SK-N-SH (cell line): ENCODE data around the gene ILDR1. TPM values are rescaled to one million over a fixed set of nuclear protein-coding genes. Genes with fewer than 3 reads are reported as not detected.

ENCODE experiments used
- CTCF ChIA-PET: fragments of 300-600, 350-600 bp; formaldehyde crosslinking; extraction: SDS; loops from one replicate; lab custom pipeline; 2021; lab: Yijun Ruan, JAX
- POLR2A ChIA-PET: fragments of 350-600 bp; sonication (Branson Sonifier 250); formaldehyde crosslinking; extraction: SDS; loops from one replicate; lab custom pipeline; 2020; ENCODE audit warnings: antibody characterized with exemption, inconsistent platforms; lab: Yijun Ruan, JAX
- DNase-seq: peaks from one replicate; pipeline ENCODE4 v3.0.0; 2012
- H2AFZ ChIP-seq: fragments of 200-600 bp; sonication (generic); 2 replicates; pipeline ENCODE4 v1.8.1; 2016; ENCODE audit warnings: antibody characterized with exemption, mild to moderate bottlenecking, low read depth
- H3F3A ChIP-seq: fragments of 200-600 bp; sonication (generic); replicated peaks from 2 replicates; pipeline ENCODE3; 2016; ENCODE audit warnings: antibody characterized with exemption, mild to moderate bottlenecking; ENCODE audit not compliant: insufficient read depth
- H3K27ac ChIP-seq, 2 experiments: fragments of 200-500 bp in 1 of 2; fragments of 200-600 bp in 1 of 2; sonication (Bioruptor generic) in 1 of 2; sonication (generic), shearing (Covaris generic) in 1 of 2; 2 replicates each; pipeline versions ENCODE4 v1.5.1 to v1.6.1; 2014 to 2016; ENCODE audit warnings: low read depth in 2 of 2, inconsistent platforms in 1 of 2, low read length in 1 of 2, mild to moderate bottlenecking in 1 of 2, mixed read lengths in 1 of 2
- H3K27me3 ChIP-seq: fragments of 200-600 bp; sonication (generic), shearing (Covaris generic); 2 replicates; pipeline ENCODE4 v1.6.1; 2016; ENCODE audit warnings: mixed run types; ENCODE audit not compliant: insufficient read depth
- H3K36me3 ChIP-seq, 2 experiments: fragments of 200-500 bp in 1 of 2; fragments of 200-600 bp in 1 of 2; sonication (Bioruptor generic) in 1 of 2; sonication (generic) in 1 of 2; replicated peaks in 1 of 2; 2 replicates each; pipeline versions ENCODE3 to v1.5.1; 2014 to 2016; ENCODE audit warnings: low read length in 1 of 2, mild to moderate bottlenecking in 1 of 2; ENCODE audit not compliant: insufficient read depth in 2 of 2, control insufficient read depth in 1 of 2
- H3K4me1 ChIP-seq, 2 experiments: fragments of 200-500 bp in 1 of 2; fragments of 200-600 bp in 1 of 2; sonication (Bioruptor generic) in 1 of 2; sonication (generic), shearing (Covaris generic) in 1 of 2; 2 replicates each; pipeline versions ENCODE4 v1.5.1 to v1.6.1; 2014 to 2016; ENCODE audit warnings: low read depth in 1 of 2, low read length in 1 of 2, mixed run types in 1 of 2; ENCODE audit not compliant: insufficient read depth in 2 of 2, control insufficient read depth in 1 of 2
- H3K4me2 ChIP-seq: fragments of 200-600 bp; sonication (generic), shearing (Covaris generic); 2 replicates; pipeline ENCODE4 v1.6.1; 2017; ENCODE audit warnings: mixed run types
- H3K4me3 ChIP-seq, 2 experiments: fragments of 200-500 bp in 1 of 2; fragments of 200-600 bp in 1 of 2; sonication (Bioruptor generic) in 1 of 2; sonication (generic), shearing (Covaris generic) in 1 of 2; 2 replicates each; pipeline versions ENCODE4 v1.5.1 to v1.8.1; 2014 to 2016; ENCODE audit warnings: low read depth in 2 of 2, inconsistent platforms in 1 of 2, low read length in 1 of 2, mild to moderate bottlenecking in 1 of 2, mixed read lengths in 1 of 2, moderate library complexity in 1 of 2
- H3K79me2 ChIP-seq: fragments of 200-600 bp; sonication (generic); 2 replicates; pipeline ENCODE4 v1.8.1; 2017; ENCODE audit warnings: mild to moderate bottlenecking; ENCODE audit not compliant: insufficient read depth
- H3K9ac ChIP-seq: fragments of 200-600 bp; sonication (generic); 2 replicates; pipeline ENCODE4 v1.6.1; 2017; ENCODE audit warnings: mixed run types
- H3K9me2 ChIP-seq: fragments of 200-600 bp; sonication (generic); 2 replicates; pipeline ENCODE4 v1.6.1; 2017; ENCODE audit warnings: mixed run types
- H3K9me3 ChIP-seq: fragments of 200-600 bp; sonication (generic); 2 replicates; pipeline ENCODE4 v1.6.1; 2017; ENCODE audit warnings: mixed run types, mild to moderate bottlenecking, moderate library complexity
- H4K20me1 ChIP-seq: fragments of 200-600 bp; sonication (generic); 2 replicates; pipeline ENCODE4 v1.6.1; 2017; ENCODE audit warnings: mild to moderate bottlenecking, mixed run types; ENCODE audit not compliant: insufficient read depth
- CHD2 ChIP-seq: fragments of 150-350 bp; IDR thresholded peaks from 2 replicates; pipeline ENCODE4 v1.6.1; 2018; ENCODE audit warnings: low read length; ENCODE audit not compliant: partially characterized antibody
- EZH2phosphoT487 ChIP-seq: fragments of 200-600 bp; sonication (generic); IDR thresholded peaks from 2 replicates; pipeline ENCODE4 v1.6.1; 2017; ENCODE audit warnings: low read depth, mixed run types, mild to moderate bottlenecking, antibody characterized with exemption, moderate library complexity, borderline replicate concordance
- FOSL2 ChIP-seq: IDR thresholded peaks from 2 replicates; pipeline ENCODE4 v1.4.0; 2012; ENCODE audit warnings: low read depth, mild to moderate bottlenecking, moderate library complexity, borderline replicate concordance
- FOXJ3 ChIP-seq: sonication (generic); formaldehyde crosslinking; IDR thresholded peaks from 2 replicates; pipeline ENCODE4 v1.5.1; 2020; ENCODE audit warnings: mild to moderate bottlenecking, missing genetic modification reagents
- FOXM1 ChIP-seq: IDR thresholded peaks from 2 replicates; pipeline ENCODE4 v1.4.0; 2012; ENCODE audit warnings: low read depth, mild to moderate bottlenecking
- IRF3 ChIP-seq: fragments of 150-350 bp; IDR thresholded peaks from 2 replicates; pipeline ENCODE4 v1.6.1; 2016; ENCODE audit warnings: mild to moderate bottlenecking, low read depth, low read length
- JUND ChIP-seq: IDR thresholded peaks from 2 replicates; pipeline ENCODE4 v1.4.0; 2012
- NRF1 ChIP-seq: IDR thresholded peaks from 2 replicates; pipeline ENCODE4 v1.6.1; 2012; ENCODE audit warnings: low read depth, mild to moderate bottlenecking, low read length
- PBX3 ChIP-seq: IDR thresholded peaks from 2 replicates; pipeline ENCODE4; 2012
- REST ChIP-seq: IDR thresholded peaks from 2 replicates; pipeline ENCODE4 v1.6.1; 2012; ENCODE audit warnings: mild to moderate bottlenecking, low read depth, low read length, moderate library complexity
- TCF12 ChIP-seq: IDR thresholded peaks from 2 replicates; pipeline ENCODE4 v1.4.0; 2012
- TEAD4 ChIP-seq: IDR thresholded peaks from 2 replicates; pipeline ENCODE4 v1.4.0; 2012; ENCODE audit warnings: mild to moderate bottlenecking, borderline replicate concordance; ENCODE audit not compliant: insufficient read depth
- USF1 ChIP-seq: IDR thresholded peaks from 2 replicates; pipeline ENCODE4 v1.4.0; 2012; ENCODE audit warnings: low read depth, borderline replicate concordance
- USF2 ChIP-seq: fragments of 150-350 bp; IDR thresholded peaks from 2 replicates; pipeline ENCODE4 v1.6.1; 2017; ENCODE audit warnings: antibody characterized with exemption, low read length, low read depth, borderline replicate concordance
- WGBS: methylation state at CpG from one replicate; pipeline ENCODE4 v1.1.6; 2017; ENCODE audit warnings: low lambda C conversion rate; 5-methylcytosine and 5-hydroxymethylcytosine counted together
- polyA plus RNA-seq, 3 experiments: library from polyadenylated mRNA; depleted of rRNA; stranded (reverse); fragments of >200 nt; gene quantifications; 2 replicates each; pipeline ENCODE4 v1.2.3, GENCODE V29; 2012

The ILDR1 gene
- polyA plus RNA-seq (2012; rRNA removed), result 0.02 and 0.05 TPM in 2 replicates
- polyA plus RNA-seq (2012; cell fraction: cytosol; rRNA removed), result 0.01 TPM in 1 of 2 replicates, not detected in the other
- polyA plus RNA-seq (2012; cell fraction: nucleus; rRNA removed), result 0.04 and 0.05 TPM in 2 replicates

GRCh38 chr3:122021811-122022401 lies at the start of gene ILDR1:
Gene ILDR1 (minus strand): TSS chr3:122022247. CDS start chr3:122022077, 170 bp downstream.
- no peaks in the 10 kb centered on the region for H3K9me3 ChIP-seq
- no peaks in the 10 kb centered on the region; a peak in 1 of 4 replicates for H3K4me1 ChIP-seq
- WGBS, result 10% methylated on average over 23 of the region's 43 CpGs
- H3K36me3 ChIP-seq, result no peaks in the 10 kb centered on the region
- no peak within 1 kb of the TSS for H3K9ac ChIP-seq
- H3K4me2 ChIP-seq, result peak within 1 kb of the TSS; percentile 52; the same call in 1 of the 2 replicates
- H3K4me3 ChIP-seq, result peak within 1 kb of the TSS in 1 of 2 experiments; percentile 31; a peak in 3 of 4 replicates
- no peaks in the 10 kb centered on the region for H3F3A ChIP-seq
- CTCF ChIA-PET, result no interaction called here
- TF ChIP-seq FOXJ3 (CRISPR knock-in tag) (no peak), FOXM1 (no peak), IRF3 (no peak), USF2 (no peak), JUND (no peak), PBX3 (no peak), FOSL2 (no peak), USF1 (no peak), TEAD4 (no peak)
- POLR2A ChIA-PET, result interaction anchor here (0.6 to 0.7 kb wide), 2 partner anchors 75 to 573 kb away, joined by 3 to 4 read pairs; no protein-coding TSS in a partner anchor
- peak; percentile 35 for DNase-seq
- no peaks in the 10 kb centered on the region for H3K9me2 ChIP-seq
- H3K27ac ChIP-seq, result no peak within 1 kb of the TSS
- no peaks in the 10 kb centered on the region for H3K79me2 ChIP-seq
- no peak within 1 kb of the TSS for H2AFZ ChIP-seq
- no peaks in the 10 kb centered on the region for H3K27me3 ChIP-seq
- H4K20me1 ChIP-seq, result no peaks in the 10 kb centered on the region

- no peak overlapping the region for H3K9ac ChIP-seq
- H3F3A ChIP-seq, result no peaks in the 10 kb centered on the region
- POLR2A ChIA-PET, result no interaction called here
- H3K4me1 ChIP-seq, result no peaks in the 10 kb centered on the region
- H2AFZ ChIP-seq, result no peak overlapping the region
- no peaks in the 10 kb centered on the region for H3K9me3 ChIP-seq
- no peaks in the 10 kb centered on the region for H3K36me3 ChIP-seq
- H4K20me1 ChIP-seq, result no peaks in the 10 kb centered on the region
- no peaks in the 10 kb centered on the region for H3K9me2 ChIP-seq
- WGBS, result 17% methylated on average over 2 of the region's 2 CpGs
- H3K4me3 ChIP-seq, result no peak overlapping the region
- H3K79me2 ChIP-seq, result no peaks in the 10 kb centered on the region
- no peak overlapping the region for H3K4me2 ChIP-seq
- no peaks in the 10 kb centered on the region; the same call in 1 of the 2 replicates for H3K27me3 ChIP-seq
- CTCF ChIA-PET, result no interaction called here
- no peak overlapping the region for H3K27ac ChIP-seq
- no peak for DNase-seq
- TF ChIP-seq USF1, result no peak
- no peak for TF ChIP-seq REST
- no peak for TF ChIP-seq TEAD4
- no peak for TF ChIP-seq EZH2phosphoT487
- TF ChIP-seq NRF1, result no peak
- no peak for TF ChIP-seq CHD2
- no peak for TF ChIP-seq PBX3
- TF ChIP-seq TCF12, result no peak
Observed at GRCh38 chr3:122067588-122068240, 45.7 kb upstream of the ILDR1 start.
